ENCODE measurements around the gene RAPGEF4. TPM values are rescaled to one million over a fixed set of nuclear protein-coding genes. Genes with fewer than 3 reads are reported as not detected.
A peak's percentile ranks its signal among the peaks of the same experiment; 100 is the strongest.

RAPGEF4 gene
- total RNA-seq, 2 donors from 2014 or later = 10.9 to 12.9 TPM

DNA sequence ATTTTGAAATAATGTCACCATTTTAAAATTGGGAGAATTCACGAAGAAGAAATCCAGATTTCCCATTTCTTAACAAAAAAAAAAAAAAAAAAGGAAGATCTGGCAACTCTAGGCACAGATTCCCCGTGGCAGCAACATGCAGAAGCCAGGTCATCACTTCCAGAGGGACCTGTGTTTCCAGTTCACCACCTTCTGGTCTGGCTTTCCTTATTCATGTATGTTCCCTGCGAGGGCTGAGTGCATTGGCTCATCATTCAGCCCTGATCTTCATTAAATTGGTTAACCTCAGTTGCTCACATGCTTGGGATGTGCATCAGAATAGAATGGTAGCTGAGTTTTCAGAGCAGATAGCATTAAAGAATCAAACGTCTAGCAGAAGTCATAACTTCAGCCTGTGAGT, 315.0 kb downstream of the RAPGEF4 start:
- DNase-seq = no peak
- intact Hi-C loops (cut with DNase I) = no loop called here
- no peak for ATAC-seq

DNA sequence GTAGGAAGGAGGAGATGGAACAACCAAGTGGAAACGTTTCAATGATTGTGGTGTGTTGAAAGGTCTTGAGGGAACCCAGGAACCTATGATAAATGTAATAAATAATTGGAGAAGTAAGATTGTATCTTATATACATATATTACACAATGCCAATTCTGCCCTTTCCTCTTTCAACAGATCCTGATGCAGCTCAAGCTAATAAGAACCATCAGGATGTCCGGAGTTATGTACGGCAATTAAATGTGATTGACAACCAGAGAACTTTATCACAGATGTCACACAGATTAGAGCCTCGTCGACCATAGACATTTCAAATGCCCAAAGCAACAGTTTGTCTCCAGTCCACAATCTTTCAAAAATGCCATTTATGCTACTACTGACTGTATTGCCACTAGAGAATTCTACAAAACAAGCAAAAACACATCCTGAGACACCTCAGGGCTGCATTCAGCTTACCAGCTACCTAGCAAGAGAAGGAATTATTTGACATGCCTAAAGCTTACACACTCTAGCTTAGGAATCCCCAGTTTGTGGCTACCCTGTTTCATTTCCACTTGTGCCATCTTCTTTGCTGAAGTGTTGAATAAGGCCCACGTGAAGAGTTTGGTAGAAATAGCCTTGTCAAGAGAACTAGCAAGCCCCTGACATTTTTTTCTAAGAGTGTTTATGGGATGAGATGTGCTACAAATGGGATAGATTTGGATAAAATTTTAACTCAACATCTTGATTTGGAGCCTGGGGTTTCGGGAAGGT, 316.0 kb downstream of the RAPGEF4 start:
- DNase-seq (no peak), ATAC-seq (no peak)
- intact Hi-C loops (cut with DNase I) = no loop called here

DNA sequence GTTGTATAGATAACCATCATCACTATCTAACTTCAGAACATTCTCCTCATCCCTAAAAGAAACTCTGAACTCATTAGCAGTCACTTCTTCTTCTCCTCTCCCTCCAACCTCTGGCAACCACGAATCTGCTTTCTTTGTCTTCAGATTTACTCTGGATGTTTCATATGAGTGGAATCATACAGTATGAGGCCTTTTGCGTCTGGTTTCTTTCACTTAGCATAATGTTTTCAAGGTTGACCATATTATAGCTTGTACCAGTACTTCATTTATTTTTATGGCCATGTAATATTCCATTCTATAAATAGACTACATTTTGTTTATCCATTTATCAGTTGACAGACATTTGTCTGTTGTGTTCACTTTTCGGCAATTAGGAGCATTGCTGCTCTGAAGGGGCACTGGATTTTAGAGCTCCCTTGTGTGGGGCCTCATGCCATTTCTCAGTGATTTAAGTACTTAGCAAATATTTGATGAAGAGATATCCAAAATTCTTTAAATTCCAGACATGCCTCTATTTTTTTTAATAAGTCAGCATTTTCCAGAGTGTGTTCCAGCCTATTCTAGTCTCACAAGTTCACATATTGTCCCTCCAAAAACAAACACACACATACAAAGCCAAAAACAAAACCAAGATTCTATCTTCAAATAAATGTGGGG, 317.5 kb downstream of the RAPGEF4 start:
- DNase-seq (no peak), ATAC-seq (no peak)
- intact Hi-C loops (cut with DNase I) = no loop called here

- DNase-seq (no peak), ATAC-seq (no peak)
- intact Hi-C loops (cut with DNase I) = no loop called here
These were observed 318.8 kb downstream of the RAPGEF4 start for GRCh38 chr2:173054466-173054865.

- no peak for DNase-seq
- intact Hi-C loops (cut with DNase I) = no loop called here
- peak in 1 of 2 donors; percentile 36 for ATAC-seq
These were observed 321.2 kb downstream of the RAPGEF4 start for GRCh38 chr2:173056705-173057364.

DNA sequence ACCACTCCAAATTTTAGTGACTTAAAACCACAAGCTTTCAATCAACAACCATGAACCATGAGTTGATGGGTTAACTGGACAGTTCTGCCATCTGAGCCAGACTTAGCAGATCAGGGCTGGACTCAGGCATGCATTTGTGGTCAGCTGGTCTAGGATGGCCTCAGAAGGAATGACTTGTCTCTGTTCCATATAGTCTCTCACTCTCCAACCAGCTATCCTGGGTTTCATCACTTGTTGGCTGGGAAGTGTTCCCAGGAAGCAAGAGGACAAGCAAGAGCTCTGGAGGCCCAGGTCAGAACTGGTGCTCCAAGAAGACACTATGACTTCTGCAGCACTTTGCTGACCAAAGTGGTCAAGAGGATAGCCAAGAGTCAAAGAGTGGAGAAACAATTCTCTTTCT, 322.5 kb downstream of the RAPGEF4 start:
- DNase-seq (no peak), ATAC-seq (peak in 1 of 2 donors; percentile 61)
- intact Hi-C loops (cut with DNase I) = no loop called here

- intact Hi-C loops (cut with DNase I) = no loop called here
- ATAC-seq (no peak), DNase-seq (no peak)
These were observed 323.0 kb downstream of the RAPGEF4 start for GRCh38 chr2:173058673-173059072.

DNA sequence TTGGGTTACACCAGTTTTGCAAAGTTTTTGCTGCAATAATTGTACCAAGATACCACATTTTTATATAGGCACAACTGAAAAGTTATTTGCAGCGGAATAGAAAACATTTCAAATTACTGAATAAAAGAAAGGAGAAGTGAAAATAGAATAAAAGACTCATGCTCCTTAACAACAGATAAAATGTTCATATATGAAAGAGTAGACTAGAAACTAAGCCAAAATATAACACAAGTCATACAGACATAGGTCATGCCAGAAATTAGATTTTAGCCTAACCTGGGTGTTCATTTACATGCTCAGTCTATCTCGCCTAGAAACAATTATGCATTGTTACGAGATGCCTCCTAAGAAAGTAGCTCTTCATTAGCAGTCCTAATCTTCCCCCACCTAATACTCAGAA, 323.6 kb downstream of the RAPGEF4 start:
- ATAC-seq = no peak
- DNase-seq = no peak

GRCh38 chr2:173059971-173060461, 324.4 kb downstream of the RAPGEF4 start:
- no peak for DNase-seq
- intact Hi-C loops (cut with DNase I) = no loop called here
- peak in 1 of 2 donors; percentile 50 for ATAC-seq

More for the DNA sequence above, 323.6 kb downstream of the RAPGEF4 start:
- intact Hi-C loops (cut with DNase I) = no loop called here

DNA sequence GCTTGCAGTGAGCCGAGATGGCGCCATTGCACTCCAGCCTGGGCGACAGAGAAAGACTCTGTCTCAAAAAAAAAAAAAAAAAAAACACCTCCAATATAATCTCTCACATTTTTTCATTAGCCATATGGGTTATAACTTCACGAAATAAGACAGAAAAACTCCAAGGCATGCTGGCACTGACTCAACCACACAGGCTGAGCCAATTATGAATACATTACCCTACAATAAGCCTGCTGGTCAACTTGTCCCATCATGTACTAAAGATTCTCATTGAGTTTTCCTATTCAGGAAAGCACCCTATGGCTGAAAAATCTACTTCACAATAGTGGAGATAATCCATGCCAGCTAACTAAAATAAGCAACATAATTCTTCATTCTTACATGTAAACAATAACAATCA, 327.2 kb downstream of the RAPGEF4 start:
- no peak for DNase-seq
- intact Hi-C loops (cut with DNase I) = no loop called here
- ATAC-seq = no peak

DNA sequence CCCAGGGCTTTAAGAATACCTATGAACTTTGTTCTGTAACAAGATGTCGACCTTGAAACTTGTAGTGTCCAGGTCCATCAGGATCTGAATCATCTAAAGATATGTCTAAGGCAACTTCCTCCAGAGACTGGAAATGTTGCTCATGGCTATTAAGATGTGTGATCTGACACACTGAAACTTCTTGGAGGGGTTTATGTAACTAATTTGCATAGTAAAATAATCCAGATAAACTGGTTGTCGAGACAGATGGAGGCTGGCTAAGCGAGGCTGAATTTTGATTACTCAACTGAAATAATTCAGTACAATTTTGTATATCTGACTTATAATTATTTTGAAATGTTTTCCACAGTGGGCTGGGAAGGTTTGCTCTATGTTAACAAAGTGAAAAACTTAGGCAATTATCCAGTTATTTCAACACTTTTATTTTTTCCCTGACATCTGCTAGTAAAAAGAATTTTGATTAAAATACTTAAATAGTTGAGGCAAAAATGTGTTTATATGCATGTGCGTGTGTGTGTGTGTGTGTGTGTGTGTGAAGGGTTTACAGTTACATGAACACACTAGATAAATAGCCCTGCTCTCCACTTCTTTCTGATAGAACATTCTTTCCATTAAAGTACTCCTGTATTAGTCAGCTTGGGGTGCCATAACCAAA, 328.6 kb downstream of the RAPGEF4 start:
- peak in 1 of 2 donors; percentile 57 for ATAC-seq
- intact Hi-C loops (cut with DNase I) = no loop called here
- DNase-seq = no peak

GRCh38 chr2:173066887-173067676, 331.4 kb downstream of the RAPGEF4 start:
- no peak for ATAC-seq
- intact Hi-C loops (cut with DNase I) = no loop called here

DNA sequence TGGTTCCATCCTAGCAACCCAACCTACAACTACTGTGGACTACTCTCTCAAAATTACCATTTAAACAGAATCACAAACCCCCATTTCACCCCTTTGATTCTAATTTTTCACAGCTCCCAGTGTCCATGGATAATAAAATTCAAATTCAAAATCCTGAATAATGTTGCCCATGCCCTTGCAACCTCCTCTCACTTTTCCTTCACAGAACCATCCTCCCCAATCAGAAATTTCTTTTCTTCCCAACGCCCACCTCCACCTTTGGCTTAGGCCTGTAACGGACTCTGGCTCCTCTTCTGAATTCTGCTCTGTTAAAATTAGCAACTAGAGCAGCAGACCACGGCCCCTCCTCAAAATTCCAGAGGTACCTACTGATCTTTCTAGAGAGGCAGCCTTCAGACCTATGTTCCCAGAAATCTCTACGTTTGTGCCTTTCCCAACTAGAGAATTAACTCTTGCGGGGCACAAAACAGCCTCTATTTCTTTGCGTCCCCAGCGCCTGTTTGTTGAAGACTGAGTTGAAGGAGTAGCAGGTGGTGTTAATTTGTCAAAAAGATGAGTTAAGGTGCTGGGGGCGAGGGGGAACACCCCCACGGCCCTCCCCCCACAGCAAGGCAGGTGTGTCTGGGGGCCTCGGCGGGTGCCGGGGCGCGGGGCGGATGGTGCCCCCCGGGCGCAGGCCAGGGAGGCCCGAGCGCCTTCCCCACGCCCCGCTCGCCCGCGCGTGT, 339.6 kb downstream of the RAPGEF4 start:
- ATAC-seq (no peak), DNase-seq (no peak)
- intact Hi-C loops (cut with DNase I) = loop anchor here (5.0 kb wide), 2 partner anchors 48 to 137 kb away; no protein-coding TSS in a partner anchor

More at GRCh38 chr2:173066887-173067676, 331.4 kb downstream of the RAPGEF4 start:
- DNase-seq = no peak

GRCh38 chr2:173075781-173076580, 340.3 kb downstream of the RAPGEF4 start, which contains the start of gene MAP3K20:
MAP3K20 (plus strand) TSS chr2:173075846; CDS start chr2:173091032, 15,186 bp downstream.
- DNase-seq (peak; percentile 86), ATAC-seq (peak; percentile 90 to 94)
- intact Hi-C loops (cut with DNase I) = loop anchor here (5.0 kb wide), 2 partner anchors 49 to 136 kb away; no protein-coding TSS in a partner anchor

DNA sequence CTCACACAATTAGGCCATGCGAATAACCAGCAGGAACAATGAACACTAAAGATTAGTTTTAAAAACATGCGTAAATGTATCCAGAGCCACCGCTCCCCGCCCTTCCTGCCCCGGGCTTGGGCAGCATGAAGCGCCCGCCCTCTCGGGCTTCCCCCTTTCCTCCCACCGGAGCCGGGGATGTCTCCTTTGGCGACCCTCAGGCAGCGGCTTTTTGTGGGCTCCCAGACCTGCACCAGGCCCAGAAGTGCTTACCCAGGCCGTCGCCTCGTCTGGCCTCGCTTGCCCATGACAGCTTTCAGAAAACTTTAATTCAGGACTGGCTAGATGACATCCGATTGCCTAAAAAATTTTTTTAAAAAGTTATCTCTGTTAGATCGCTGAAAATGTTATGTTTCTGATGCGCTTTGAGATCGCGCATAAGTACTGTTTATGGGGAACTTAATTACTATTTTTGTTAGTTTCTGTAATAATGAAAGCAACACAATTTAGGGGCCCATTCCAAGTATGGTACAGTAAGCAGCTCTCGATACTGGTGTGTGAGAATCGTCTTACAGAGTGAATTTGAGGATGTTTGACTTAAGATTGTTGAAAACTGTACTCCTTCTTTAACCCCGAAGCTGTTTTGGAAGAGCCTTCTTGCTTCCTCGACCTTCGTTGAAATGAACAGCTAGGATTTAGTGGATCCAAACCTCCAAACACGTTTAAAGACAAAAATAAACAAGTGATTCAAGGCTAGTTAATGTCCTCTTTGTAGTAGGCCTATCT, 341.1 kb downstream of the RAPGEF4 start:
- DNase-seq (peak; percentile 64), ATAC-seq (peak; percentile 51 to 54)
- intact Hi-C loops (cut with DNase I) = loop anchor here (5.0 kb wide), 2 partner anchors 49 to 136 kb away; no protein-coding TSS in a partner anchor

GRCh38 chr2:173077506-173078177, 342.0 kb downstream of the RAPGEF4 start:
- ATAC-seq (no peak), DNase-seq (no peak)
- intact Hi-C loops (cut with DNase I) = loop anchor here (5.0 kb wide), 2 partner anchors 50 to 135 kb away; no protein-coding TSS in a partner anchor

Data from left cardiac atrium (tissue), 4 donors.